GDM1 (cell line): ENCODE data around the gene PSEN1.

Source experiments
- DNase-seq: peaks from one replicate; lab custom pipeline; 2025; lab: John Stamatoyannopoulos, UW

The PSEN1 gene

GRCh38 chr14:73220061-73220460, 83.8 kb downstream of the PSEN1 start:
- DNase-seq: no peak

- DNase-seq: no peak
Observed at GRCh38 chr14:73220634-73221033, 84.3 kb downstream of the PSEN1 start.

GRCh38 chr14:73221945-73222344, 85.6 kb downstream of the PSEN1 start:
- DNase-seq: no peak

- no peak for DNase-seq
Observed at GRCh38 chr14:73223049-73223448, 86.7 kb downstream of the PSEN1 start.

- DNase-seq: no peak
Observed at GRCh38 chr14:73225496-73225895, 89.2 kb downstream of the PSEN1 start.

- DNase-seq: no peak
Observed at GRCh38 chr14:73227812-73228781, 91.8 kb downstream of the PSEN1 start.

GRCh38 chr14:73230051-73230450, 93.7 kb downstream of the PSEN1 start:
- no peak for DNase-seq

- DNase-seq: no peak
Observed at GRCh38 chr14:73231981-73232851, 95.9 kb downstream of the PSEN1 start.

GRCh38 chr14:73232984-73233383, 96.7 kb downstream of the PSEN1 start:
- no peak for DNase-seq

- no peak for DNase-seq
Observed at GRCh38 chr14:73233564-73233963, 97.3 kb downstream of the PSEN1 start.

- no peak for DNase-seq
Observed at GRCh38 chr14:73234029-73234428, 97.7 kb downstream of the PSEN1 start.

GRCh38 chr14:73234586-73235394, 98.5 kb downstream of the PSEN1 start:
- DNase-seq: no peak

GRCh38 chr14:73235531-73236155, 99.3 kb downstream of the PSEN1 start:
- DNase-seq: no peak

- DNase-seq: no peak
Observed at GRCh38 chr14:73236157-73236556, 99.8 kb downstream of the PSEN1 start.

GRCh38 chr14:73236752-73237218, 100.5 kb downstream of the PSEN1 start:
- no peak for DNase-seq

- no peak for DNase-seq
Observed at GRCh38 chr14:73237219-73237785, 101.0 kb downstream of the PSEN1 start, which contains the start of gene PAPLN. TSS of gene PAPLN (plus strand) at chr14:73237506. CDS start at chr14:73239779, 2,273 bp downstream.

- no peak for DNase-seq
Observed at GRCh38 chr14:73237786-73238423, 101.6 kb downstream of the PSEN1 start.

GRCh38 chr14:73238424-73238852, 102.1 kb downstream of the PSEN1 start:
- no peak for DNase-seq

GRCh38 chr14:73238941-73239340, 102.6 kb downstream of the PSEN1 start:
- no peak for DNase-seq
